Pancreas (tissue), 10 donors: ENCODE measurements around the gene DSC2. TPM values are rescaled to one million over a fixed set of nuclear protein-coding genes. Genes with fewer than 3 reads are reported as not detected.
A peak's percentile ranks its signal among the peaks of the same experiment; 100 is the strongest.
"Not testable (repeated sequence)": the region's sequence is repeated elsewhere in the genome, so short reads cannot be mapped to it uniquely, and the experiment has no call there.

ENCODE experiments used
- ATAC-seq, 4 donors: fragments of 200-7000 bp; cut with Tn5 transposase; one replicate each; pipeline versions ENCODE4 v1.8.0 to v1.9.1; 2020; ENCODE audit warnings: mild to moderate bottlenecking in 4 of 4, moderate library complexity in 4 of 4
- DNase-seq, 6 donors: peaks; one replicate each; pipeline ENCODE4 v3.0.0-alpha.2; 2020
- FAIRE-seq: peaks from 2 replicates; lab custom pipeline; 2012; peaks lifted over from hg19 to GRCh38; lab: Jason Lieb, UNC
- H3K27ac ChIP-seq, 4 donors: fragments of 200-600 bp; sonication (generic); 1 replicate in 3 of 4; 2 replicates in 1 of 4; pipeline versions ENCODE4 v1.5.0 to v1.8.0; 2020
- H3K27me3 ChIP-seq, 4 donors: fragments of 200-600 bp; one replicate each; pipeline ENCODE4 v1.8.0; 2021
- H3K36me3 ChIP-seq, 3 donors: fragments of 200-600 bp; sonication (generic) in 1 of 3; one replicate each; pipeline versions ENCODE4 v1.5.0 to v1.8.0; 2020 to 2021
- H3K4me1 ChIP-seq, 3 donors: fragments of 200-600 bp; one replicate each; pipeline ENCODE4 v1.8.0; 2021
- H3K4me3 ChIP-seq, 4 donors: fragments of 200-600 bp; sonication (generic) in 2 of 4; one replicate each; pipeline versions ENCODE4 v1.5.0 to v1.8.0; 2020 to 2021
- H3K9me3 ChIP-seq, 4 donors: fragments of 200-600 bp; one replicate each; pipeline ENCODE4 v1.8.0; 2021
- CTCF ChIP-seq, 4 donors: fragments of 200-600 bp; sonication (generic) in 3 of 4; IDR thresholded peaks; one replicate each; pipeline versions ENCODE4 v1.5.0 to v1.8.0; 2021; ENCODE audit warnings: antibody characterized with exemption in 4 of 4
- WGBS, 2 donors: extraction: QIAGEN DNeasy Blood & Tissue Kit; methylation state at CpG; one replicate each; pipeline ENCODE4 v1.1.7; 2013; 5-methylcytosine and 5-hydroxymethylcytosine counted together
- intact Hi-C, 3 donors: fragments of 100-400 bp; cut with DNase I; formaldehyde crosslinking; loops; one replicate each; pipeline versions ENCODE4 v1.11.1 to v1.14.2; 2022
- polyA plus RNA-seq, 2 donors: library from polyadenylated mRNA; stranded (reverse); fragments of 200-250 nt; gene quantifications; one replicate each; pipeline ENCODE4 v1.2.3, GENCODE V29; 2013
- total RNA-seq, 6 donors: library from RNA; stranded (reverse); fragmentation: NEBNext Ultra II Directional in 4 of 6; extraction: Animal tissue kit (Norgen Biotek cat#: 25700) in 4 of 6; gene quantifications; one replicate each; pipeline versions ENCODE4 v1.2.1 to v1.2.4, GENCODE V29; 2021 to 2023
- donor health status: healthy with polysubstance abuse.
- donor health status: DM: no; HTN: no; CAD: no; lungs with moderate emphysema.
- donor health status: DM: no; HTN: no; CAD: no.
- donor health status: control.
- donor health status: control.
- donor health status: Bipolar disorder and iron deficiency.
- donor health status: DM: yes; HTN: yes; CAD: no.
- donor health status: DM: no; HTN: no; CAD: no.
- donor health status: DM: no; HTN: no; CAD: no.
- donor health status: DM: yes; HTN: yes; CAD: no.

DSC2 gene
- total and polyA plus RNA-seq, 8 donors: 2.7 to 30.3 (median 10.2) TPM

DNA sequence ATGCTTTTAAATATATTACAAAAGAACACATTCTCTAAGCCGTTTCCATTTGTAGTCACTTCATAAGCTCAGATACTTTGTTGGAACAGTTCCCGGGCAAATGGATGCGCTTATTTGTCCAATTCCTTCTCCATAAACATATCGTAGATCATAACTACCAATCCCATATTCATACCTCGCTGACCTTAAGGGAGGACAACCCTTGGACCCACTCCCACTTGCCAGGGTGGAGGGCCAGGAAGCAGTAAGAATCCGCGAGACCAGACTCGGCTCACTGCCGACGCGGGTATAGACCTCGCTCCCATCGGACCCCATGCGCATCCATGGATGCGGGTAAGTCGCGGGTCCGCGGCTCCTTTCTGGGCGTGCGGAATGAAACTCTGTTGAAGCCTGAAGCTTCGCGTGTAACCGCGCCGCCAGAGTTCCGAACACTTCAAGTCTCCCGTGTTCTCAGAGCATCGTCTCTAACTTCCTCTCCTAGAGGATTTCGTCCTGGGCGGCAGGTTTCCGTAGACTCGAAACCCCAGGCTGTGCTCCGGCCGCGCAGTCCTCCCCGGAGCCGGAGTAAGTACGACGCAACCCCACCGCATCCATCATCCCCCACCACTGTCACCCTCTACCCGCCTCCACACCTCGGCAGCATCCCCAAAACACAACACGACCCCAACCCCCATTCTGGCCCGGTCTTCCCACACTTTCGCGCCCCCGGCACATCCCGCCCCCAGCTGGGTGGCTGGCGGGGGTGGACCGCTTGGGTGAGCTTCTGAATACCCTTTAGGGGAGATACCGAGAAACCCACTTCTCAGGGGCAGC is 60.7 kb downstream of the DSC2 start:
- TF ChIP-seq CTCF (IDR thresholded peaks at IDR 0.05): no peak
- no peaks in the 10 kb centered on the region for H3K36me3 ChIP-seq
- peaks cover 7 to 70% (median 23%) of the 10 kb centered on the region in 4 donors for H3K27me3 ChIP-seq
- H3K27ac ChIP-seq: no peak overlapping the region
- no peaks in the 10 kb centered on the region for H3K9me3 ChIP-seq
- DNase-seq: peak in 2 of 6 donors; percentile 56 to 65
- no peak for FAIRE-seq
- 7% methylated on average over 52 of the region's 52 CpGs for WGBS, 2 donors
- ATAC-seq: peak in 3 of 4 donors; percentile 24 to 54 (median 32)
- intact Hi-C loops: no loop called here
- peaks cover 0 to 6% (median 3%) of the 10 kb centered on the region in 3 donors for H3K4me1 ChIP-seq
- peak overlapping the region in 1 of 4 donors; percentile 44 for H3K4me3 ChIP-seq

DNA sequence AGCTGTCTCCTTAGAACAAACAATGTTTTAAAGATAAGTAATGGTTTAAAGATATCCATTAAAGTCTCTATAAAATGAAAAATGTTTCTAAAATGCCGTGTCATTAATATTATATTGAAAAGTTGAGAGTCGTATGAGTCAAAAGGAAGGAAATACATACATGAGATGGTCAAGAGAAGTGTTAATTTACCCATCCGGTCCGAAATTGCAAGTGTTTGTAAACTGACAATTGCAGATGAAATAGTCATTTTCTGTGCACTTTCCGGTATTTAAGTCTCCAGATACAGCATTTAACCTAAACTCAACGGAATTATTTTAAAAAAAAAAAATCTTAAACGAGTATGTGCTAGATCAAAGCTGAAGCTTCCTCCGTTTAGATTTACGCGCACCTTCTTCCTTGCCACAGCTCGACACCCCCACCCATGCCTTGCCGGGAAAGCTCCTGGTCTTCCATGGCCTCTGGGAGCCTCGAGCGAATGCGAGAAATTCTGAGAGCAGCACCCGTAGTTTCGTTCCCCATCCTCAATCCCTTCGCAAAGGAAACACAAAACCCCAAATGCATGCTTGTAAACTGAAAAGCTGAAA is 61.4 kb downstream of the DSC2 start:
- Histone ChIP-seq H3K9me3 (no peaks in the 10 kb centered on the region), H3K4me3 (no peak overlapping the region), H3K36me3 (no peaks in the 10 kb centered on the region), H3K27ac (no peak overlapping the region), H3K4me1 (peaks cover 0 to 6% (median 3%) of the 10 kb centered on the region in 3 donors), H3K27me3 (peaks cover 7 to 70% (median 23%) of the 10 kb centered on the region in 4 donors)
- DNase-seq: no peak
- intact Hi-C loops: no loop called here
- 15% methylated on average over 18 of the region's 18 CpGs for WGBS, 2 donors
- no peak for ATAC-seq
- TF ChIP-seq CTCF (IDR thresholded peaks at IDR 0.05): no peak
- FAIRE-seq: no peak

- ATAC-seq (no peak), FAIRE-seq (no peak), DNase-seq (no peak)
- H3K4me1 ChIP-seq: peaks cover 0 to 6% (median 3%) of the 10 kb centered on the region in 3 donors
- WGBS, 2 donors: 57 to 64% methylated on average over 3 of the region's 3 CpGs
- H3K4me3 ChIP-seq: no peak overlapping the region
- H3K9me3 ChIP-seq: no peaks in the 10 kb centered on the region
- no peak for TF ChIP-seq CTCF (IDR thresholded peaks at IDR 0.05)
- no peaks in the 10 kb centered on the region for H3K36me3 ChIP-seq
- intact Hi-C loops: no loop called here
- no peak overlapping the region for H3K27ac ChIP-seq
- peaks cover 7 to 66% (median 23%) of the 10 kb centered on the region in 4 donors for H3K27me3 ChIP-seq
Observed at GRCh38 chr18:31039426-31039825, 62.8 kb downstream of the DSC2 start.

DNA sequence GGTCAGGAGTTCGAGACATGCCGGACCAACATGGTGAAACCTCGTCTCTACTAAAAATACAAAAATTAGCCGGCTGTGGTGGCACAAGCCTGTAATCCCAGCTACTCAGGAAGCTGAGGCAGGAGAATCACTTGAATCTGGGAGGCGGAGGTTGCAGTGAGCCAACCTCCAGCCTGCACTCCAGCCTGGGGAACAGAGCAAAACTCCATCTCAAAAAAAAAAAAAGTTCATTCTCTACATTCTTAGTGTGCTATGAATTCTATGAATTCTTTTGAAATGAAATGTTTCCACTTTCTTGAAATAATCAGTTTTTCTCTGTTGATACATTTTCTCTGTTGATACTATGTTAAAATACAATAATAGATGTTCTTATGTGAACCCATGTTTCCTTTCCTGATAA is 64.5 kb downstream of the DSC2 start:
- H3K9me3 ChIP-seq, H3K4me1 ChIP-seq, ATAC-seq, H3K27ac ChIP-seq, H3K36me3 ChIP-seq, H3K4me3 ChIP-seq, FAIRE-seq, DNase-seq, intact Hi-C loops: not testable (repeated sequence)
- 91 to 93% methylated on average over 5 of the region's 5 CpGs for WGBS, 2 donors
- H3K27me3 ChIP-seq: peaks cover 7 to 49% (median 23%) of the 10 kb centered on the region in 4 donors

- ATAC-seq (no peak), FAIRE-seq (no peak)
- WGBS, 2 donors: 67 to 80% methylated on average over 4 of the region's 4 CpGs
Observed at GRCh38 chr18:31034541-31034940, 67.7 kb downstream of the DSC2 start.

More at GRCh38 chr18:31034541-31034940, 67.7 kb downstream of the DSC2 start:
- H3K36me3 ChIP-seq: no peaks in the 10 kb centered on the region
- DNase-seq: no peak
- H3K27ac ChIP-seq: no peak overlapping the region
- no peak overlapping the region for H3K4me3 ChIP-seq
- no peak for TF ChIP-seq CTCF (IDR thresholded peaks at IDR 0.05)
- H3K4me1 ChIP-seq: no peaks in the 10 kb centered on the region
- H3K9me3 ChIP-seq: no peaks in the 10 kb centered on the region
- intact Hi-C loops: no loop called here
- H3K27me3 ChIP-seq: peaks cover 2 to 21% (median 7%) of the 10 kb centered on the region in 4 donors
